Esophagus squamous epithelium (tissue), 5 donors: Measurements from ENCODE around the gene GRIK4. TPM values are rescaled to one million over a fixed set of nuclear protein-coding genes. Genes with fewer than 3 reads are reported as not detected.

Source experiments
- DNase-seq: peaks from one replicate; lab custom pipeline; 2025; lab: John Stamatoyannopoulos, UW
- H3K27ac ChIP-seq, 4 donors: fragments of 200-600 bp; sonication (generic); one replicate each; pipeline ENCODE4 v1.5.1; 2016 to 2019; ENCODE audit warnings: mild to moderate bottlenecking in 1 of 4
- H3K27me3 ChIP-seq, 4 donors: fragments of 200-600 bp; sonication (generic); 1 replicate in 3 of 4; 2 replicates in 1 of 4; pipeline versions ENCODE4 v1.5.1 to v1.6.0; 2017 to 2021; ENCODE audit warnings: antibody characterized with exemption in 1 of 4
- H3K36me3 ChIP-seq, 3 donors: fragments of 200-600 bp; sonication (generic); one replicate each; pipeline ENCODE4 v1.5.1; 2016 to 2019
- H3K4me1 ChIP-seq, 3 donors: fragments of 200-600 bp; sonication (generic); one replicate each; pipeline ENCODE4 v1.5.1; 2017 to 2019
- H3K4me3 ChIP-seq, 4 donors: fragments of 200-600 bp; sonication (generic); 1 replicate in 3 of 4; 2 replicates in 1 of 4; pipeline ENCODE4 v1.5.1; 2016 to 2019; ENCODE audit warnings: mild to moderate bottlenecking in 2 of 4, moderate library complexity in 1 of 4
- H3K9me3 ChIP-seq, 3 donors: fragments of 200-600 bp; sonication (generic); one replicate each; pipeline ENCODE4 v1.5.1; 2016 to 2019
- CTCF ChIP-seq, 6 experiments: fragments of 450-650 bp in 4 of 6; fragments of 200-600 bp in 2 of 6; sonication (generic) in 2 of 6; IDR thresholded peaks; one replicate each; pipeline ENCODE4 v1.5.1; 2016 to 2019; ENCODE audit warnings: antibody characterized with exemption in 6 of 6, mild to moderate bottlenecking in 4 of 6, moderate library complexity in 4 of 6
- POLR2A ChIP-seq, 4 donors: fragments of 450-650 bp; IDR thresholded peaks; one replicate each; pipeline ENCODE4 v1.6.1; 2017; ENCODE audit warnings: antibody characterized with exemption in 4 of 4, mild to moderate bottlenecking in 4 of 4, moderate library complexity in 3 of 4
- WGBS, 2 donors: methylation state at CpG; one replicate each; pipeline ENCODE4 v1.1.5; 2018; 5-methylcytosine and 5-hydroxymethylcytosine counted together
- intact Hi-C: fragments of 100-400 bp; cut with DNase I; formaldehyde crosslinking; loops from one replicate; pipeline ENCODE4 v1.15.0; 2022
- total RNA-seq, 4 donors: library from RNA; depleted of rRNA; stranded (reverse); fragments of >200 nt; gene quantifications; one replicate each; pipeline ENCODE4 v1.1.0, GENCODE V29; 2016
- donor health status: DM: yes; HTN: yes; CAD: no.

Gene GRIK4
- total RNA-seq, 4 donors from 2014 or later, result 0.15 to 0.19 TPM; not detected in 2

DNA sequence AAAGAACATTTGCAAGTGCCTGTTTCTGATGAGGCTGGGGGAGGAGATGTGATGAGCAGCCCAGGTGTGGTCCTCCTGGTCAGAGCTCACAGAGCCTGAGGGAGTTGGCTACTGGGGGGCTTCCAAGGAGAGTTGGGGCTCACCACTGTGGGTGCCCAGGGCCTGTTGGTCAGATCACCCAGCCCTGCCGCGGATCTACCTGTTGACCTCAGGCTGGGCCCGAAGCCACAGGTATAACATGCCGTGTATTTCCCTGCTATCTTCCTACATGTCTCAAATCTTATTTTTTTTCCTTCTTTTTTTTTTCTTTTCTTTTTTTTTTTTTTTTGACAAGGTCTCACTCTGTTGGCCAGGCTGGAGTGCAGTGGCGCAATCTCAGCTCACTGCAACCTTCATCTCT lies 312.7 kb downstream of the GRIK4 start:
- Histone ChIP-seq H3K4me1 (no peaks in the 10 kb centered on the region), H3K9me3 (no peaks in the 10 kb centered on the region), H3K27me3 (peaks cover 0 to 31% (median 0%) of the 10 kb centered on the region in 4 donors), H3K4me3 (no peak overlapping the region), H3K36me3 (no peaks in the 10 kb centered on the region), H3K27ac (no peak overlapping the region)
- DNase-seq, result no peak
- intact Hi-C loops, result no loop called here
- WGBS, 2 donors, result 91 to 97% methylated on average over 5 of the region's 5 CpGs
- no peak for TF ChIP-seq CTCF (IDR thresholded peaks at IDR 0.05)
- TF ChIP-seq POLR2A (IDR thresholded peaks at IDR 0.05), result no peak

GRCh38 chr11:120827198-120827597 lies 315.6 kb downstream of the GRIK4 start:
- TF ChIP-seq POLR2A (IDR thresholded peaks at IDR 0.05), result no peak
- TF ChIP-seq CTCF (IDR thresholded peaks at IDR 0.05), result no peak
- Histone ChIP-seq H3K9me3 (no peaks in the 10 kb centered on the region), H3K4me3 (no peak overlapping the region), H3K27me3 (peaks cover 0 to 37% (median 0%) of the 10 kb centered on the region in 4 donors), H3K36me3 (no peaks in the 10 kb centered on the region), H3K27ac (no peak overlapping the region), H3K4me1 (no peaks in the 10 kb centered on the region)
- no peak for DNase-seq
- intact Hi-C loops, result no loop called here
- WGBS, 2 donors, result 69 to 82% methylated on average over 7 of the region's 7 CpGs

GRCh38 chr11:120827820-120828219 lies 316.3 kb downstream of the GRIK4 start:
- no peak overlapping the region for H3K4me3 ChIP-seq
- TF ChIP-seq POLR2A (IDR thresholded peaks at IDR 0.05) (no peak), CTCF (IDR thresholded peaks at IDR 0.05) (no peak)
- H3K27ac ChIP-seq, result no peak overlapping the region
- H3K4me1 ChIP-seq, result no peaks in the 10 kb centered on the region
- no peaks in the 10 kb centered on the region for H3K36me3 ChIP-seq
- H3K9me3 ChIP-seq, result no peaks in the 10 kb centered on the region
- 71 to 76% methylated on average over 3 of the region's 3 CpGs for WGBS, 2 donors
- no peak for DNase-seq
- intact Hi-C loops, result no loop called here
- H3K27me3 ChIP-seq, result peaks cover 0 to 43% (median 0%) of the 10 kb centered on the region in 4 donors

GRCh38 chr11:120828847-120829246 lies 317.3 kb downstream of the GRIK4 start:
- Histone ChIP-seq H3K4me1 (no peaks in the 10 kb centered on the region), H3K27me3 (peaks cover 0 to 39% (median 0%) of the 10 kb centered on the region in 4 donors), H3K9me3 (no peaks in the 10 kb centered on the region), H3K36me3 (no peaks in the 10 kb centered on the region), H3K4me3 (no peak overlapping the region), H3K27ac (no peak overlapping the region)
- no peak for DNase-seq
- no peak for TF ChIP-seq CTCF (IDR thresholded peaks at IDR 0.05)
- no peak for TF ChIP-seq POLR2A (IDR thresholded peaks at IDR 0.05)
- intact Hi-C loops, result no loop called here
- WGBS, 2 donors, result 40 to 53% methylated on average over 4 of the region's 5 CpGs

- H3K9me3 ChIP-seq, result no peaks in the 10 kb centered on the region
- DNase-seq, result no peak
- no peak overlapping the region for H3K4me3 ChIP-seq
- no peak overlapping the region for H3K27ac ChIP-seq
- no peaks in the 10 kb centered on the region for H3K36me3 ChIP-seq
- TF ChIP-seq CTCF (IDR thresholded peaks at IDR 0.05), result no peak
- TF ChIP-seq POLR2A (IDR thresholded peaks at IDR 0.05), result no peak
- H3K27me3 ChIP-seq, result peaks cover 0 to 38% (median 0%) of the 10 kb centered on the region in 4 donors
- WGBS, 2 donors, result 61 to 71% methylated on average over 8 to 9 of the region's 9 CpGs
- no peaks in the 10 kb centered on the region for H3K4me1 ChIP-seq
- intact Hi-C loops, result no loop called here
These were observed 318.6 kb downstream of the GRIK4 start for GRCh38 chr11:120830085-120830620.
